Measurements from ENCODE around the gene ILRUN. TPM values are rescaled to one million over a fixed set of nuclear protein-coding genes. Genes with fewer than 3 reads are reported as not detected.
A peak's percentile ranks its signal among the peaks of the same experiment; 100 is the strongest.

The ILRUN gene
- polyA plus RNA-seq, 3 donors = 6.2 to 19.3 (median 6.5) TPM

DNA sequence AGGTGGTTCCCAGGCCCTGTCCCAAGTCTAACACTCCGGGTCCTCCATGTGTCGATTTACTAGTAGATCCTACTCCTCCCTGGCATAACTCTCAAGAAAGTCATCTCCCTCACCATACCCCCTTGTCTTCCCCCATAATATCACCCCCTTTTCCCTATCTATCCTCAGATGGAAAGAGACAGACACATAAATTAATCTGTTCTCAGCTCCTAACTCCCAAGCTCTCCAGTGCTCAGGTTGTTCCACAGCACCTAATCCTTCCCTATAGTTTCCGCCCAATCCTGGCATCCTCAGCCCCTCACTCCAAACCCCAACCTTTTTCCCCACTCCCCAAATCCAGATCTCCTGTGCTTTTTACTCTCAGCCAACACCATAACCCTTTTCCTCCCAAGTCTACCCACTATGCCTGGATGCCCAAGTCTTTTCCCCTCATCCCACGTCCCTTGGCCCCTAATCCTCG, 808 bp downstream of the ILRUN start:
- H3K79me2 ChIP-seq (ENCODE audit: insufficient read depth, low read length) = peaks cover 58% of the 10 kb centered on the region
- H4K20me1 ChIP-seq (ENCODE audit: insufficient read depth, low read length) = peaks cover 39% of the 10 kb centered on the region
- peak overlapping the region; percentile 86 to 95 for H3K27ac ChIP-seq (ENCODE audit: low read depth in 1 of 2, low read length in 2 of 2)
- DNase-seq = no peak
- H3K36me3 ChIP-seq (replicated peaks in 1 of 2; ENCODE audit: control insufficient read depth in 1 of 2, insufficient read depth in 2 of 2, low read length in 2 of 2) = no peaks in the 10 kb centered on the region
- Mint-ChIP-seq H3K27me3 (ENCODE audit: low read depth in 3 of 3) (no peaks in the 10 kb centered on the region), H3K4me3 (peak overlapping the region; percentile 91 to 100), H3K9me3 (peaks cover 0 to 2% (median 0%) of the 10 kb centered on the region in 7 donors), H3K4me1 (peaks cover 40% of the 10 kb centered on the region), H3K27ac (peak overlapping the region; percentile 90 to 99 (median 96)), H3K36me3 (peaks cover 6 to 10% of the 10 kb centered on the region in 2 donors)
- intact Hi-C loops (cut with micrococcal nuclease) = loop anchor here (5.0 to 10.0 kb wide), 3 partner anchors 33 to 59 kb away; partner anchors contain the start of gene SNRPC (in 1 of the 2)
- peak overlapping the region; percentile 92 for H2AFZ ChIP-seq (ENCODE audit: insufficient read depth, low read depth, low read length, poor library complexity, severe bottlenecking)
- 26% methylated on average over 5 of the region's 5 CpGs for WGBS (ENCODE audit: insufficient coverage)
- H3K27me3 ChIP-seq (ENCODE audit: control insufficient read depth in 2 of 2, insufficient read depth in 2 of 2, low read length in 2 of 2) = no peaks in the 10 kb centered on the region
- peak overlapping the region; percentile 92 for H3K9ac ChIP-seq (ENCODE audit: insufficient read depth, low read length, poor library complexity, severe bottlenecking)
- peak overlapping the region; percentile 99 for H3K4me2 ChIP-seq (replicated peaks; ENCODE audit: extremely low read depth, low read length, poor library complexity, severe bottlenecking)
- peaks cover 29 to 36% of the 10 kb centered on the region in 2 donors for H3K4me1 ChIP-seq (ENCODE audit: control insufficient read depth in 1 of 2, insufficient read depth in 2 of 2, low read length in 2 of 2)
- H3K4me3 ChIP-seq (replicated peaks in 1 of 3; ENCODE audit: low read depth in 2 of 3, low read length in 3 of 3) = peak overlapping the region; percentile 71 to 96 (median 81)
- H3K9me3 ChIP-seq (replicated peaks in 1 of 2; ENCODE audit: control insufficient read depth in 1 of 2, insufficient read depth in 1 of 2, low read length in 2 of 2) = no peaks in the 10 kb centered on the region
- TF ChIP-seq, protein P1, sequence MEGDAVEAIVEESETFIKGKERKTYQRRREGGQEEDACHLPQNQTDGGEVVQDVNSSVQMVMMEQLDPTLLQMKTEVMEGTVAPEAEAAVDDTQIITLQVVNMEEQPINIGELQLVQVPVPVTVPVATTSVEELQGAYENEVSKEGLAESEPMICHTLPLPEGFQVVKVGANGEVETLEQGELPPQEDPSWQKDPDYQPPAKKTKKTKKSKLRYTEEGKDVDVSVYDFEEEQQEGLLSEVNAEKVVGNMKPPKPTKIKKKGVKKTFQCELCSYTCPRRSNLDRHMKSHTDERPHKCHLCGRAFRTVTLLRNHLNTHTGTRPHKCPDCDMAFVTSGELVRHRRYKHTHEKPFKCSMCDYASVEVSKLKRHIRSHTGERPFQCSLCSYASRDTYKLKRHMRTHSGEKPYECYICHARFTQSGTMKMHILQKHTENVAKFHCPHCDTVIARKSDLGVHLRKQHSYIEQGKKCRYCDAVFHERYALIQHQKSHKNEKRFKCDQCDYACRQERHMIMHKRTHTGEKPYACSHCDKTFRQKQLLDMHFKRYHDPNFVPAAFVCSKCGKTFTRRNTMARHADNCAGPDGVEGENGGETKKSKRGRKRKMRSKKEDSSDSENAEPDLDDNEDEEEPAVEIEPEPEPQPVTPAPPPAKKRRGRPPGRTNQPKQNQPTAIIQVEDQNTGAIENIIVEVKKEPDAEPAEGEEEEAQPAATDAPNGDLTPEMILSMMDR (IDR thresholded peaks at IDR 0.05) = no peak

GRCh38 chr6:34692280-34692679, 4.3 kb downstream of the ILRUN start:
- H3K36me3 ChIP-seq (replicated peaks in 1 of 2; ENCODE audit: control insufficient read depth in 1 of 2, insufficient read depth in 2 of 2, low read length in 2 of 2) = peaks cover 0 to 2% of the 10 kb centered on the region in 2 donors
- peaks cover 91% of the 10 kb centered on the region for H3K79me2 ChIP-seq (ENCODE audit: insufficient read depth, low read length)
- H3K27ac Mint-ChIP-seq = peak overlapping the region in 1 of 7 donors; percentile 81
- H3K9me3 ChIP-seq (replicated peaks in 1 of 2; ENCODE audit: control insufficient read depth in 1 of 2, insufficient read depth in 1 of 2, low read length in 2 of 2) = no peaks in the 10 kb centered on the region
- no peak for DNase-seq
- WGBS (ENCODE audit: insufficient coverage) = no CpG with 5 or more reads among the region's 4 CpGs
- no peaks in the 10 kb centered on the region for H3K27me3 ChIP-seq (ENCODE audit: control insufficient read depth in 2 of 2, insufficient read depth in 2 of 2, low read length in 2 of 2)
- peaks cover 59% of the 10 kb centered on the region for H4K20me1 ChIP-seq (ENCODE audit: insufficient read depth, low read length)
- no peak overlapping the region for H3K9ac ChIP-seq (ENCODE audit: insufficient read depth, low read length, poor library complexity, severe bottlenecking)
- H3K4me2 ChIP-seq (replicated peaks; ENCODE audit: extremely low read depth, low read length, poor library complexity, severe bottlenecking) = no peak overlapping the region
- no peak overlapping the region for H2AFZ ChIP-seq (ENCODE audit: insufficient read depth, low read depth, low read length, poor library complexity, severe bottlenecking)
- peaks cover 29 to 34% of the 10 kb centered on the region in 2 donors for H3K4me1 ChIP-seq (ENCODE audit: control insufficient read depth in 1 of 2, insufficient read depth in 2 of 2, low read length in 2 of 2)
- H3K4me3 Mint-ChIP-seq = no peak overlapping the region
- intact Hi-C loops (cut with micrococcal nuclease) = loop anchor here in 1 of 2 donors (10.0 kb wide), 2 partner anchors 47 to 63 kb away; partner anchors contain the start of gene SNRPC
- no peaks in the 10 kb centered on the region for H3K27me3 Mint-ChIP-seq (ENCODE audit: low read depth in 3 of 3)
- no peak overlapping the region for H3K4me3 ChIP-seq (replicated peaks in 1 of 3; ENCODE audit: low read depth in 2 of 3, low read length in 3 of 3)
- H3K36me3 Mint-ChIP-seq = peaks cover 12 to 24% of the 10 kb centered on the region in 2 donors
- TF ChIP-seq, protein P1 (IDR thresholded peaks at IDR 0.05) = no peak
- no peak overlapping the region for H3K27ac ChIP-seq (ENCODE audit: low read depth in 1 of 2, low read length in 2 of 2)
- H3K4me1 Mint-ChIP-seq = peaks cover 49% of the 10 kb centered on the region
- H3K9me3 Mint-ChIP-seq = no peaks in the 10 kb centered on the region

Measured in CD14-positive monocyte (primary cell).